ENCODE results near the gene DOCK8.

DNA sequence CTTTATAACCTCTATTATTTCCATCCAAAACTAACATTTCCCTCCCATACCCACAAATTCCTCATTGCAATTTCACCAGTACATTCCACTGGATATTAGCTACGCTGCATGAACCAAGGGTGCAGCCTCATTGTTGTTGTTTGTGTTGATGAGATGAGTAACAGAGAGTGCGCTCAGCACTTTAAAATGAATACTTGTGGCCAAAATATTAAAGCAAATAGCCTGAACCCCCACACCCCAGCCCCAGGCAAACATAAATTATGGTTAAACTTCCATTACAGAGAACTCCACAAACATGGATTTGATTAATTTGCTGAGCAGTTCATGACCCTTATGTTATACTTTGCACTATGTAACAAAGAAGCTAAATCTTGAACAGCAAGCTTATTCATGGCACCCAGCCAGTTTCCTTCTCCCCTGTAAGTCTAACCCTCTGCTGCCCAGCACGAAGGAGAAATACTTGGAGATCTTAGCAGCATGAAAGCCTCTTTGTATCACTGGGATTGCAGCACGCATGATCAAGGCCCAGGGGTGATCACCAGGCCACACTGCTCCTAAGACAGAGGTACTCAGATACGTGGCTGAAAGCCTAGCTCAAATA lies 205.0 kb downstream of the DOCK8 start:
- TF ChIP-seq, protein P1, sequence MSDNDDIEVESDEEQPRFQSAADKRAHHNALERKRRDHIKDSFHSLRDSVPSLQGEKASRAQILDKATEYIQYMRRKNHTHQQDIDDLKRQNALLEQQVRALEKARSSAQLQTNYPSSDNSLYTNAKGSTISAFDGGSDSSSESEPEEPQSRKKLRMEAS (IDR thresholded peaks at IDR 0.05; ENCODE audit: low read depth, low read length), result no peak
- TF ChIP-seq STAT1 (conservative IDR thresholded peaks at IDR 0.05) (no peak), RAD21 (IDR thresholded peaks at IDR 0.05; ENCODE audit: insufficient read depth, low read depth, low read length) (no peak), BHLHE40 (IDR thresholded peaks at IDR 0.05; ENCODE audit: borderline replicate concordance in 1 of 2, low read depth in 2 of 2, low read length in 1 of 2) (no peak)
- TF ChIP-seq, protein P2, sequence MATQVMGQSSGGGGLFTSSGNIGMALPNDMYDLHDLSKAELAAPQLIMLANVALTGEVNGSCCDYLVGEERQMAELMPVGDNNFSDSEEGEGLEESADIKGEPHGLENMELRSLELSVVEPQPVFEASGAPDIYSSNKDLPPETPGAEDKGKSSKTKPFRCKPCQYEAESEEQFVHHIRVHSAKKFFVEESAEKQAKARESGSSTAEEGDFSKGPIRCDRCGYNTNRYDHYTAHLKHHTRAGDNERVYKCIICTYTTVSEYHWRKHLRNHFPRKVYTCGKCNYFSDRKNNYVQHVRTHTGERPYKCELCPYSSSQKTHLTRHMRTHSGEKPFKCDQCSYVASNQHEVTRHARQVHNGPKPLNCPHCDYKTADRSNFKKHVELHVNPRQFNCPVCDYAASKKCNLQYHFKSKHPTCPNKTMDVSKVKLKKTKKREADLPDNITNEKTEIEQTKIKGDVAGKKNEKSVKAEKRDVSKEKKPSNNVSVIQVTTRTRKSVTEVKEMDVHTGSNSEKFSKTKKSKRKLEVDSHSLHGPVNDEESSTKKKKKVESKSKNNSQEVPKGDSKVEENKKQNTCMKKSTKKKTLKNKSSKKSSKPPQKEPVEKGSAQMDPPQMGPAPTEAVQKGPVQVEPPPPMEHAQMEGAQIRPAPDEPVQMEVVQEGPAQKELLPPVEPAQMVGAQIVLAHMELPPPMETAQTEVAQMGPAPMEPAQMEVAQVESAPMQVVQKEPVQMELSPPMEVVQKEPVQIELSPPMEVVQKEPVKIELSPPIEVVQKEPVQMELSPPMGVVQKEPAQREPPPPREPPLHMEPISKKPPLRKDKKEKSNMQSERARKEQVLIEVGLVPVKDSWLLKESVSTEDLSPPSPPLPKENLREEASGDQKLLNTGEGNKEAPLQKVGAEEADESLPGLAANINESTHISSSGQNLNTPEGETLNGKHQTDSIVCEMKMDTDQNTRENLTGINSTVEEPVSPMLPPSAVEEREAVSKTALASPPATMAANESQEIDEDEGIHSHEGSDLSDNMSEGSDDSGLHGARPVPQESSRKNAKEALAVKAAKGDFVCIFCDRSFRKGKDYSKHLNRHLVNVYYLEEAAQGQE (IDR thresholded peaks at IDR 0.05; ENCODE audit: low read depth, low read length), result no peak
- TF ChIP-seq, protein P3, sequence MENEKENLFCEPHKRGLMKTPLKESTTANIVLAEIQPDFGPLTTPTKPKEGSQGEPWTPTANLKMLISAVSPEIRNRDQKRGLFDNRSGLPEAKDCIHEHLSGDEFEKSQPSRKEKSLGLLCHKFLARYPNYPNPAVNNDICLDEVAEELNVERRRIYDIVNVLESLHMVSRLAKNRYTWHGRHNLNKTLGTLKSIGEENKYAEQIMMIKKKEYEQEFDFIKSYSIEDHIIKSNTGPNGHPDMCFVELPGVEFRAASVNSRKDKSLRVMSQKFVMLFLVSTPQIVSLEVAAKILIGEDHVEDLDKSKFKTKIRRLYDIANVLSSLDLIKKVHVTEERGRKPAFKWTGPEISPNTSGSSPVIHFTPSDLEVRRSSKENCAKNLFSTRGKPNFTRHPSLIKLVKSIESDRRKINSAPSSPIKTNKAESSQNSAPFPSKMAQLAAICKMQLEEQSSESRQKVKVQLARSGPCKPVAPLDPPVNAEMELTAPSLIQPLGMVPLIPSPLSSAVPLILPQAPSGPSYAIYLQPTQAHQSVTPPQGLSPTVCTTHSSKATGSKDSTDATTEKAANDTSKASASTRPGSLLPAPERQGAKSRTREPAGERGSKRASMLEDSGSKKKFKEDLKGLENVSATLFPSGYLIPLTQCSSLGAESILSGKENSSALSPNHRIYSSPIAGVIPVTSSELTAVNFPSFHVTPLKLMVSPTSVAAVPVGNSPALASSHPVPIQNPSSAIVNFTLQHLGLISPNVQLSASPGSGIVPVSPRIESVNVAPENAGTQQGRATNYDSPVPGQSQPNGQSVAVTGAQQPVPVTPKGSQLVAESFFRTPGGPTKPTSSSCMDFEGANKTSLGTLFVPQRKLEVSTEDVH (IDR thresholded peaks at IDR 0.05; ENCODE audit: low read depth, partially characterized antibody), result no peak
- TF ChIP-seq, protein P4, sequence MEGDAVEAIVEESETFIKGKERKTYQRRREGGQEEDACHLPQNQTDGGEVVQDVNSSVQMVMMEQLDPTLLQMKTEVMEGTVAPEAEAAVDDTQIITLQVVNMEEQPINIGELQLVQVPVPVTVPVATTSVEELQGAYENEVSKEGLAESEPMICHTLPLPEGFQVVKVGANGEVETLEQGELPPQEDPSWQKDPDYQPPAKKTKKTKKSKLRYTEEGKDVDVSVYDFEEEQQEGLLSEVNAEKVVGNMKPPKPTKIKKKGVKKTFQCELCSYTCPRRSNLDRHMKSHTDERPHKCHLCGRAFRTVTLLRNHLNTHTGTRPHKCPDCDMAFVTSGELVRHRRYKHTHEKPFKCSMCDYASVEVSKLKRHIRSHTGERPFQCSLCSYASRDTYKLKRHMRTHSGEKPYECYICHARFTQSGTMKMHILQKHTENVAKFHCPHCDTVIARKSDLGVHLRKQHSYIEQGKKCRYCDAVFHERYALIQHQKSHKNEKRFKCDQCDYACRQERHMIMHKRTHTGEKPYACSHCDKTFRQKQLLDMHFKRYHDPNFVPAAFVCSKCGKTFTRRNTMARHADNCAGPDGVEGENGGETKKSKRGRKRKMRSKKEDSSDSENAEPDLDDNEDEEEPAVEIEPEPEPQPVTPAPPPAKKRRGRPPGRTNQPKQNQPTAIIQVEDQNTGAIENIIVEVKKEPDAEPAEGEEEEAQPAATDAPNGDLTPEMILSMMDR (IDR thresholded peaks at IDR 0.05 in 2 of 3, conservative IDR thresholded peaks at IDR 0.05 in 1 of 3; ENCODE audit: control insufficient read depth in 2 of 3, extremely low read depth in 1 of 3, insufficient read depth in 1 of 3, low read depth in 3 of 3, low read length in 3 of 3), result no peak

Data from GM12878 (cell line).